Left ventricle myocardium inferior (tissue), 1 donor: ENCODE data around the gene ARHGEF10L. TPM values are rescaled to one million over a fixed set of nuclear protein-coding genes. Genes with fewer than 3 reads are reported as not detected.

Source experiments
- DNase-seq: peaks from one replicate; pipeline ENCODE4 v3.0.0-alpha.2; 2020
- H3K27ac ChIP-seq: fragments of 200-600 bp; replicated peaks from 2 replicates; pipeline ENCODE4 v1.8.0; 2021
- H3K27me3 ChIP-seq: fragments of 200-600 bp; 2 replicates; pipeline ENCODE4 v1.8.0; 2021; ENCODE audit warnings: low read depth
- H3K36me3 ChIP-seq: fragments of 200-600 bp; 2 replicates; pipeline ENCODE4 v1.8.0; 2021
- H3K4me1 ChIP-seq: fragments of 200-600 bp; 2 replicates; pipeline ENCODE4 v1.8.0; 2021
- H3K4me3 ChIP-seq: fragments of 200-600 bp; 2 replicates; pipeline ENCODE4 v1.8.0; 2021; ENCODE audit warnings: mild to moderate bottlenecking, moderate library complexity
- H3K9me3 ChIP-seq: fragments of 200-600 bp; replicated peaks from 2 replicates; pipeline ENCODE4 v1.8.0; 2021
- intact Hi-C: fragments of 100-400 bp; cut with micrococcal nuclease; formaldehyde crosslinking; loops from one replicate; pipeline ENCODE4 v1.11.0; 2022
- total RNA-seq: library from RNA; stranded (reverse); fragmentation: NEBNext Ultra II Directional; extraction: Animal tissue kit (Norgen Biotek cat#: 25700); gene quantifications from one replicate; pipeline ENCODE4 v1.2.1, GENCODE V29; 2021
- TF ChIP-seq, protein P1 (sequence below): fragments of 200-600 bp; IDR thresholded peaks from 2 replicates; pipeline ENCODE4 v1.8.0; 2021; ENCODE audit warnings: antibody characterized with exemption, mild to moderate bottlenecking, borderline replicate concordance
- donor health status: DM: no; HTN: yes; CAD: no; lungs with severe emphysema.

ARHGEF10L gene
- total RNA-seq, 1 donor from 2014 or later, result 59.1 TPM

DNA sequence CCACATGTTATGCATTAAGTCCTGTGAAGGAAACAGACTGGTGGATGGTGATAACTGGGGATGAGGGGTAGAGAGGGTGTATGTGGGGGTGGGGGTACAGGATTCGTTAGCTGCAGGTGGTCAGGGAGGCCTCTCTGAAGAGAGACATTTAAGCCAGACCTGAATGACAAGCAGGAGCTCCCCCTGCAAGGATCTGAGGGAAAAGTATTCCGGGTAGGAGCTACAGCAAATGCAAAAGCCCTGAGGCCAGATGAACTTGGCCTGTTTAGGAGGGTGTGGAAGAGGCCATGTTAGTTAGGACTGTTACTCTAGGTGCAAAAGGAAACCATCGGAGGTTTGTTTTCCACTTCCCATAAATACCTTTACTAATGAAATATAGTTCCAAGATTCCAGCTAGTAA, 9.9 kb downstream of the ARHGEF10L start:
- Histone ChIP-seq H3K9me3 (no peaks in the 10 kb centered on the region), H3K27me3 (no peaks in the 10 kb centered on the region), H3K4me3 (no peak overlapping the region), H3K4me1 (peaks cover 68% of the 10 kb centered on the region), H3K36me3 (no peaks in the 10 kb centered on the region), H3K27ac (no peak overlapping the region)
- intact Hi-C loops, result no loop called here
- DNase-seq, result no peak
- TF ChIP-seq, protein P1, sequence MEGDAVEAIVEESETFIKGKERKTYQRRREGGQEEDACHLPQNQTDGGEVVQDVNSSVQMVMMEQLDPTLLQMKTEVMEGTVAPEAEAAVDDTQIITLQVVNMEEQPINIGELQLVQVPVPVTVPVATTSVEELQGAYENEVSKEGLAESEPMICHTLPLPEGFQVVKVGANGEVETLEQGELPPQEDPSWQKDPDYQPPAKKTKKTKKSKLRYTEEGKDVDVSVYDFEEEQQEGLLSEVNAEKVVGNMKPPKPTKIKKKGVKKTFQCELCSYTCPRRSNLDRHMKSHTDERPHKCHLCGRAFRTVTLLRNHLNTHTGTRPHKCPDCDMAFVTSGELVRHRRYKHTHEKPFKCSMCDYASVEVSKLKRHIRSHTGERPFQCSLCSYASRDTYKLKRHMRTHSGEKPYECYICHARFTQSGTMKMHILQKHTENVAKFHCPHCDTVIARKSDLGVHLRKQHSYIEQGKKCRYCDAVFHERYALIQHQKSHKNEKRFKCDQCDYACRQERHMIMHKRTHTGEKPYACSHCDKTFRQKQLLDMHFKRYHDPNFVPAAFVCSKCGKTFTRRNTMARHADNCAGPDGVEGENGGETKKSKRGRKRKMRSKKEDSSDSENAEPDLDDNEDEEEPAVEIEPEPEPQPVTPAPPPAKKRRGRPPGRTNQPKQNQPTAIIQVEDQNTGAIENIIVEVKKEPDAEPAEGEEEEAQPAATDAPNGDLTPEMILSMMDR, result no peak

DNA sequence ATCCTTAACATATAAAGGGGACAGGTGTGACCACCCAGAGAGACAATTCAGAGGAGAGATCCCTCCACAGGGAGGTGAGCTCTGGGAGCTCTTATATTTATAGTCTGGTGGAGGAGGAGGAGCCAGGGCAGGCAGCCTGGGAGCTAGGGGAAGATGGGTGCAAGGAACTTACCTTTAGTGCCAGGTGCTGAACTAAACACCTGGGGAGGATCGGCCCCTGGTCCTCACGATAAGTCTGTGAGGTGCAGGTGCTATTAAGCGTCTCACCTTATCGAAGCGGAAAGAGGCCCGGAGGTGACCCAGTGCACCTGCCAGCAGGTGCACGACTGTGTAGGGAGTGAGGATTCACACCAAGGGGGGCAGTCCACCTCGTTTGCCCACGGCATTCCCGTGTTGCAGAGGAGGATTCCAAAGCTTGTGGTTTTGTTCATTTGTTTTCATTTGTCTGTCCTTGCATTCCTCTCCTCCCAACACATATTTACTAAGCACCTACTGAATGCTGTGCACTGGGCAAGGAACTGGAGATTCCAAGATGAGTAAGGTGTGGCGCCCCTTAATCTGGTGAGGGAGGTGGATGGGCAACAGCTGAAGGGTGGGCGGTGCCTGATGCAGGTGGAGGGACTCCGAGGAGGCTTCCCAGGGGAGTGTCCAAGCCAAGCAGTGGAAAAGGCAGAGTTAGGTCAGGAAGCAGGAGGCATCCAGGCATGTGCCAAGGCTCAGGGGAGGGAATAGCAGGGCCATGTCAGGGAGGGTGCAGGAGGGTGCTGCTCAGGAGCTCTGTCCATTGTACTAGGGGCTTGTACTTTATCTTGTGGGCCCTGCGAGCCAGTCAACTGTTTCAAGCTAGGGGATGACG, 11.5 kb downstream of the ARHGEF10L start:
- Histone ChIP-seq H3K4me3 (peak overlapping the region; percentile 14), H3K9me3 (no peaks in the 10 kb centered on the region), H3K27me3 (no peaks in the 10 kb centered on the region), H3K27ac (peak overlapping the region; percentile 73), H3K36me3 (no peaks in the 10 kb centered on the region), H3K4me1 (peaks cover 52% of the 10 kb centered on the region)
- intact Hi-C loops, result no loop called here
- TF ChIP-seq, protein P1, result no peak
- no peak for DNase-seq

DNA sequence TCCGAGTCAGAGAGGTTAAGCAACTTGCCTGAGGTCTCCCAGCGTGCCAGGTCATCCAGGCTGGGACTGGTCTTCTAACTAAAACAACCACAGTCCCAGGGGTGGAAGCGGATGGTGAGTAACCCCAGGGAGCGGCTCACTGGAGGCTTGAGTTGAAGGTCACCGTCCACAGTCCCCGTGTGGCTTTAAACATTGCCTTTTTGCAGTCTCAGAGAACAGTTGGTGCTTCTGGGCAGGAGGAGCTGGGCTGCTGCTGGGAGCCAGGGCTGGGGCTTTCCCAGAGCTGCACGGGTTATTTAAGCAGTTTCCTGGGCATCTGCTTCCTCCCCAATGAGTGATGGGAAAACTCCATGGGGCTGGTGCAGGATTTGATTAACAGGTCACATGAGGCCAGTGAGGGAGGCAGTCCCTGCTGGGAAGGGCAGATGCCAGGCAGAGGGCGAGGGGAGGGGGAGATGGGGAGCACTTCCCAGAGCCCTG, 12.3 kb downstream of the ARHGEF10L start:
- H3K4me1 ChIP-seq, result peaks cover 43% of the 10 kb centered on the region
- TF ChIP-seq, protein P1, result no peak
- peak overlapping the region; percentile 73 for H3K27ac ChIP-seq
- DNase-seq, result peak; percentile 50
- peak overlapping the region; percentile 14 for H3K4me3 ChIP-seq
- no peaks in the 10 kb centered on the region for H3K36me3 ChIP-seq
- no peaks in the 10 kb centered on the region for H3K27me3 ChIP-seq
- H3K9me3 ChIP-seq, result no peaks in the 10 kb centered on the region
- intact Hi-C loops, result no loop called here

DNA sequence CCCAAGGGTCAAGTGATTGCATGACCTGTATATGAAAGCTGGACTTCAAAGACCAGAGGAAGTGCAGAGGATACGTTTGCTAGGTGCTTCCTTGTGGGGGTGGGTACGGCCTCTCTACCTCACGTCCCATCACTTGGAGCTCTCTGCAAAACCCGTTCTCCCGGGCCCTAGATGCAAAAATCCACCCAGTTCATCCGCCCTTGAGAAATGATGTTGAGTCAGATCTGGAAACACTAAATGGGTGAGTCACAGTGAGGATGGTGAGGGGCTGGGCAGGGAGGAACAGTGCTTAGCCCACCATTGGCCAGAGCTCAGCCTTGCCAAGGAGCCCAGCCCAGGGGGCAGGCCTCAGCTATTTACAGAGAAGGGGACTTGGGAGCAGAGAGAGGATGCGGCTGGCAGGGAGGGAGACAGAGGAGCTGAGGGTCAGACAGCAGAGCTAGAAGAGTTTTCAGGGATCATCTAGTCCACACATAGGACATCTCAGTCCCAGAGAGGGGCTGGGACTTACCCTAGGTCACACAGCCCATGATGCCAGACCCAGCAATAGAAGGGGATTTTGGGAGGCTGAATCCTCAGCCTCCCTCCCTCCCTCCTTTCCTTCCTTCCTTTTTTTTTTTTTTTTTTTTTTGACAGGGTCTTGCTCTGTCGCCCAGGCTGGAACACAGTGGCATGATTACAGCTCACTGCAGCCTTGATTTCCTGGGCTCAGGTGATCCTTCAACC, 14.6 kb downstream of the ARHGEF10L start:
- no peak for DNase-seq

DNA sequence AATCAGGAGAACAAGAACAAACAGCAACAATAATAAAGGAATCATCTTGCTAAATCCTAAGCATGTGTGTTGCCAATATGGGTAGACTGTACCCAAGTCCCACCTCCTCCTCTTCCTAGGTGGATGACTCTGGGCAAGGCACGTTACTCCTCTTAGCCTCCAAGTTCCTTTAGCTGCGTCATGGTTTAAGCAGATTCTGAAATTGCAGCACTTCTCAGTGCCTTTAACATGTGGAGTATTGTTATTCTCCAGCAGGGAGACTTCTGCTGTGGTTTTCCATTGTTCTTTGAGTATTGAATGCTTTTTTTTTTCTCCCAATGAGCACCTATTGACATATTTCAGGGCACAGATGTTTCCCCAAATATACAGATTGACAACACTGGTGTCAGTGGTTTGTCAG, 15.5 kb downstream of the ARHGEF10L start:
- TF ChIP-seq, protein P1, result no peak
- Histone ChIP-seq H3K4me3 (no peak overlapping the region), H3K27me3 (no peaks in the 10 kb centered on the region), H3K36me3 (no peaks in the 10 kb centered on the region), H3K4me1 (peaks cover 44% of the 10 kb centered on the region), H3K9me3 (no peaks in the 10 kb centered on the region), H3K27ac (no peak overlapping the region)
- no peak for DNase-seq
- intact Hi-C loops, result no loop called here

More for the DNA sequence above, 14.6 kb downstream of the ARHGEF10L start:
- no peak overlapping the region for H3K4me3 ChIP-seq
- H3K4me1 ChIP-seq, result peaks cover 39% of the 10 kb centered on the region
- H3K9me3 ChIP-seq, result no peaks in the 10 kb centered on the region
- H3K27me3 ChIP-seq, result no peaks in the 10 kb centered on the region
- no peak overlapping the region for H3K27ac ChIP-seq
- TF ChIP-seq, protein P1, result no peak
- no peaks in the 10 kb centered on the region for H3K36me3 ChIP-seq
- intact Hi-C loops, result no loop called here
